ENCODE measurements around the gene GP1BB. TPM values are rescaled to one million over a fixed set of nuclear protein-coding genes. Genes with fewer than 3 reads are reported as not detected.
"Not testable (repeated sequence)": the region's sequence is repeated elsewhere in the genome, so short reads cannot be mapped to it uniquely, and the experiment has no call there.

Gene GP1BB
- total RNA-seq, 4 donors from 2014 or later, result 1.5 to 6.6 (median 3.1) TPM

GRCh38 chr22:19722982-19723231 is 432 bp upstream of the GP1BB start:
- Histone ChIP-seq H3K4me1 (peaks cover 4 to 23% of the 10 kb centered on the region in 2 donors), H3K4me3 (replicated peaks in 1 of 3) (no peak overlapping the region), H3K9me3 (no peaks in the 10 kb centered on the region), H3K27me3 (no peaks in the 10 kb centered on the region), H3K36me3 (peaks cover 0 to 12% of the 10 kb centered on the region in 2 donors), H3K27ac (no peak overlapping the region)
- TF ChIP-seq CTCF (IDR thresholded peaks at IDR 0.05) (no peak), POLR2A (IDR thresholded peaks at IDR 0.05) (no peak)
- intact Hi-C loops (cut with DNase I), result no loop called here
- WGBS, 2 donors, result 65 to 91% methylated on average over 4 to 8 of the region's 15 CpGs
- no peak for DNase-seq

DNA sequence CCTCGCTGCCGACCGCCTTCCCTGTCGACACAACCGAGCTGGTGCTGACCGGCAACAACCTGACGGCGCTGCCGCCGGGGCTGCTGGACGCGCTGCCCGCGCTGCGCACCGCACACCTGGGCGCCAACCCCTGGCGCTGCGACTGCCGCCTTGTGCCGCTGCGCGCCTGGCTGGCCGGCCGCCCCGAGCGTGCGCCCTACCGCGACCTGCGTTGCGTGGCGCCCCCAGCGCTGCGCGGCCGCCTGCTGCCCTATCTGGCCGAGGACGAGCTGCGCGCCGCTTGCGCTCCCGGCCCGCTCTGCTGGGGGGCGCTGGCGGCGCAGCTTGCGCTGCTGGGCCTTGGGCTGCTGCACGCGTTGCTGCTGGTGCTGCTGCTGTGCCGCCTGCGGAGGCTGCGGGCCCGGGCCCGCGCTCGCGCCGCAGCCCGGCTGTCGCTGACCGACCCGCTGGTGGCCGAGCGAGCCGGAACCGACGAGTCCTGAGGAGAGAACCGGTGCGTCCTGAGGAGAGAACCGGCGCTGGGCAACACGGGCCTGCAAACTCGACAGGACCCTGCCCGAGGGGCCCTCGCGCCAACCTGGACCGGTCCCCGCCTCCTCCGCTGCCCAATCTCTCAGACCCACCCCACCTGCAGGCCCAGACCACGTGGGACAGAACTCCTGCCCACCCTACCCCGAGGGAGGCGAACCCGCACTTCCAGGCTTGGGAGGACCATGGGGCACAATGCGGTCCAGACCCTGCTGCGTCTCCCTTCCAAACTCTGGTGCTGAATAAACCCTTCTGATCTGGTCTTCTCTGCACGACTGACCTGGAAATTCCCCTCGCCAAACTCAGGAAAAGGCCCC is 866 bp downstream of the GP1BB start:
- intact Hi-C loops (cut with DNase I), result no loop called here
- Histone ChIP-seq H3K27me3 (no peaks in the 10 kb centered on the region), H3K9me3 (no peaks in the 10 kb centered on the region), H3K36me3 (peaks cover 0 to 12% of the 10 kb centered on the region in 2 donors), H3K4me3 (replicated peaks in 1 of 3) (no peak overlapping the region), H3K4me1 (peaks cover 0 to 14% of the 10 kb centered on the region in 2 donors), H3K27ac (no peak overlapping the region)
- 32 to 41% methylated on average over 14 to 18 of the region's 89 CpGs for WGBS, 2 donors
- DNase-seq, result peak; percentile 32 to 38
- TF ChIP-seq CTCF (IDR thresholded peaks at IDR 0.05), result no peak
- TF ChIP-seq POLR2A (IDR thresholded peaks at IDR 0.05), result no peak

DNA sequence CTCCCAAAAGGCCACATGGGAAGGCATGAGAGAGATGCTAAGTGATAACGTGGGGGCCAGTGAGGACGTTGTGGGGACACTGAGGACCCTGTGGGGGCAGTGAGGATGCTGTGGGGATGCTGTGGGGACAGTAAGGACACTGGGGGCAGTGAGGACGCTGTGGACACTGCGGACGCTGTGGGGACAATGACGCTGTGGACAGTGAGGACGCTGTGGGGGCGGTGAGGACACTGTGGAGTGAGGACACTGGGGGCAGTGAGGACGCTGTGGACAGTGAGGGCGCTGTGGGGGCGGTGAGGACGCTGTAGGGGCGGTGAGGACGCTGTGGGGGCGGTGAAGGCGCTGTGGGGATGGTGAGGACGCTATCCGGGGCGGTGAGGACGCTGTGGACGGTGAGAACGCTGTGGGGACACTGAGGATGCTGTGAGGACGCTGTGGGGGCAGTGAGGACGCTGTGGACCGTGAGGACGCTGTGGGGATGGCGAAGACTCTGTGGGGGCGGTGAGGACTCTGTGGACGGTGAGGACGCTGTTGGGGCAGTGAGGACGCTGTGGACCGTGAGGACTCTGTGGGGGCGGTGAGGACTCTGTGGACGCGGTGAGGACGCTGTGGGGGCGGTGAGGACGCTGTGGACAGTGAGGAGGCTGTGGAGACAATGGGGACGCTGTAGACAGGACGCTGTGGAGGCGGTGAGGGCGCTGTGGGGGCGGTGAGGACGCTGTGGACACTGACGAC is 1.8 kb downstream of the GP1BB start:
- 70 to 79% methylated on average over 45 of the region's 45 CpGs for WGBS, 2 donors
- Histone ChIP-seq H3K9me3 (no peaks in the 10 kb centered on the region), H3K27me3 (no peaks in the 10 kb centered on the region), H3K4me3 (replicated peaks in 1 of 3) (no peak overlapping the region), H3K4me1 (peaks cover 0 to 14% of the 10 kb centered on the region in 2 donors), H3K27ac (no peak overlapping the region), H3K36me3 (peaks cover 0 to 12% of the 10 kb centered on the region in 2 donors)
- intact Hi-C loops (cut with DNase I), result no loop called here
- TF ChIP-seq POLR2A (IDR thresholded peaks at IDR 0.05) (no peak), CTCF (IDR thresholded peaks at IDR 0.05) (no peak)
- DNase-seq, result no peak

- H3K36me3 ChIP-seq; H3K27ac ChIP-seq; DNase-seq; H3K27me3 ChIP-seq; intact Hi-C loops (cut with DNase I); H3K4me3 ChIP-seq (replicated peaks in 1 of 3); H3K9me3 ChIP-seq: not testable (repeated sequence)
- H3K4me1 ChIP-seq, result peaks cover 0 to 24% of the 10 kb centered on the region in 2 donors
- 85 to 87% methylated on average over 96 of the region's 96 CpGs for WGBS, 2 donors
Observed at GRCh38 chr22:19726064-19726788, 2.9 kb downstream of the GP1BB start.

GRCh38 chr22:19727310-19728150 is 4.2 kb downstream of the GP1BB start:
- no peak for DNase-seq
- TF ChIP-seq CTCF (IDR thresholded peaks at IDR 0.05) (no peak), POLR2A (IDR thresholded peaks at IDR 0.05) (no peak)
- Histone ChIP-seq H3K36me3 (no peaks in the 10 kb centered on the region), H3K9me3 (no peaks in the 10 kb centered on the region), H3K27me3 (no peaks in the 10 kb centered on the region), H3K27ac (no peak overlapping the region), H3K4me1 (peaks cover 0 to 24% of the 10 kb centered on the region in 2 donors), H3K4me3 (replicated peaks in 1 of 3) (no peak overlapping the region)
- 64 to 69% methylated on average over 61 of the region's 61 CpGs for WGBS, 2 donors
- intact Hi-C loops (cut with DNase I), result no loop called here
